ENCODE results near the gene LGALS8. TPM values are rescaled to one million over a fixed set of nuclear protein-coding genes. Genes with fewer than 3 reads are reported as not detected.

The LGALS8 gene
- total RNA-seq, 2 donors from 2014 or later: 58.9 to 83.4 TPM

DNA sequence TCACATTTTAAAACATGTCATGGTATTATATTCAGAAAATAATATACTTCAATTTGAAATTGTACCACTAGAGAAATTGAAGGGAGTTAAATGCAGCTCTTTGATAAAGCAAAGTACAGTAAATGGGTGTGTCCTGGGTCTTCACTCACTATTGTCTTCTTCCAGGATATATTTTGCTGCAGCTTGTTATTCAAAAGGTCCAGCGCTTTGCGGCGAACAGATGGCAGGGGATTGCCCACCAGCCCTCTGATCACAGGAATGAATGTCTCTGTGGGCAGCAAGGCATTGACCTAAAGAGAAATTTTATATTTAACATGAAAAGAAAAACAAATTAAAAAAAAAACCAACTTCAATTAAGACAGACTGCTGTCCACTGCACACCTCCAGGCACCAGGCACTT is 35.1 kb downstream of the LGALS8 start:
- DNase-seq: no peak
- Histone ChIP-seq H3K4me1 (no peaks in the 10 kb centered on the region), H3K27ac (no peak overlapping the region), H3K36me3 (replicated peaks in 1 of 2; ENCODE audit: insufficient read depth in 1 of 2, low read depth in 2 of 2) (peaks cover 0 to 52% of the 10 kb centered on the region in 2 donors), H3K9me3 (no peaks in the 10 kb centered on the region), H3K4me3 (no peak overlapping the region), H3K27me3 (no peaks in the 10 kb centered on the region)
- WGBS, 2 donors: 96 to 98% methylated on average over 3 of the region's 3 CpGs
- TF ChIP-seq, protein P1, sequence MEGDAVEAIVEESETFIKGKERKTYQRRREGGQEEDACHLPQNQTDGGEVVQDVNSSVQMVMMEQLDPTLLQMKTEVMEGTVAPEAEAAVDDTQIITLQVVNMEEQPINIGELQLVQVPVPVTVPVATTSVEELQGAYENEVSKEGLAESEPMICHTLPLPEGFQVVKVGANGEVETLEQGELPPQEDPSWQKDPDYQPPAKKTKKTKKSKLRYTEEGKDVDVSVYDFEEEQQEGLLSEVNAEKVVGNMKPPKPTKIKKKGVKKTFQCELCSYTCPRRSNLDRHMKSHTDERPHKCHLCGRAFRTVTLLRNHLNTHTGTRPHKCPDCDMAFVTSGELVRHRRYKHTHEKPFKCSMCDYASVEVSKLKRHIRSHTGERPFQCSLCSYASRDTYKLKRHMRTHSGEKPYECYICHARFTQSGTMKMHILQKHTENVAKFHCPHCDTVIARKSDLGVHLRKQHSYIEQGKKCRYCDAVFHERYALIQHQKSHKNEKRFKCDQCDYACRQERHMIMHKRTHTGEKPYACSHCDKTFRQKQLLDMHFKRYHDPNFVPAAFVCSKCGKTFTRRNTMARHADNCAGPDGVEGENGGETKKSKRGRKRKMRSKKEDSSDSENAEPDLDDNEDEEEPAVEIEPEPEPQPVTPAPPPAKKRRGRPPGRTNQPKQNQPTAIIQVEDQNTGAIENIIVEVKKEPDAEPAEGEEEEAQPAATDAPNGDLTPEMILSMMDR (IDR thresholded peaks at IDR 0.05): no peak
- TF ChIP-seq POLR2A (IDR thresholded peaks at IDR 0.05): no peak
- no peak for ATAC-seq
- intact Hi-C loops (cut with DNase I): no loop called here

DNA sequence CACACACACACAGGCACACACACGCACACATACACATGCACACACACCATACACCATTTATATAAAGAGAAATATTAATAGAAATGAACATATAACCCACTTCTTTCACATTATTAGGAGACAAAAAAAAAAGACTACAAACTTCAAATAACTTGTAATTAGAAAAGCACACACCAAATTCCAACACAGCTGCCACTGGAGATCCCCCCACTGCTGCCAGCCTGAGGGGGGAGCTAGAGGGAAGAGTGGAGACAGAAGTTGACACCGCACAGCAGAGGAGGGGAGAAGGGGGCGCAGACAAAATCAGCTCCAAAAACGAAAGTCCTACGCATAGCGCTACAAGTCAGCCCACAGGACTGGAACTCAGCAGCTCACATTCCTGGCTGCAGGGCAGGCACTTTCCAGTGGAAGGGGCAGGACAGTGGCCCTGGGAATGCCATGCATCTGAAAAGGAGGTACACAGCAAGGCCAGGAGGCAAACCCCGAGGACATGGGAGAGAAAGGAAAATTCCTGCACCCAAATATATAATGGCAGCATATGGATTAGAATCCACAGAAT is 36.5 kb downstream of the LGALS8 start:
- TF ChIP-seq, protein P1 (IDR thresholded peaks at IDR 0.05): no peak
- no peak for TF ChIP-seq POLR2A (IDR thresholded peaks at IDR 0.05)
- ATAC-seq: no peak
- Histone ChIP-seq H3K4me1 (no peaks in the 10 kb centered on the region), H3K9me3 (no peaks in the 10 kb centered on the region), H3K27ac (no peak overlapping the region), H3K4me3 (no peak overlapping the region), H3K27me3 (no peaks in the 10 kb centered on the region), H3K36me3 (replicated peaks in 1 of 2; ENCODE audit: insufficient read depth in 1 of 2, low read depth in 2 of 2) (peaks cover 0 to 49% of the 10 kb centered on the region in 2 donors)
- no peak for DNase-seq
- whole genome bisulfite sequencing, 2 donors: 84 to 93% methylated on average over 7 of the region's 7 CpGs
- intact Hi-C loops (cut with DNase I): no loop called here

DNA sequence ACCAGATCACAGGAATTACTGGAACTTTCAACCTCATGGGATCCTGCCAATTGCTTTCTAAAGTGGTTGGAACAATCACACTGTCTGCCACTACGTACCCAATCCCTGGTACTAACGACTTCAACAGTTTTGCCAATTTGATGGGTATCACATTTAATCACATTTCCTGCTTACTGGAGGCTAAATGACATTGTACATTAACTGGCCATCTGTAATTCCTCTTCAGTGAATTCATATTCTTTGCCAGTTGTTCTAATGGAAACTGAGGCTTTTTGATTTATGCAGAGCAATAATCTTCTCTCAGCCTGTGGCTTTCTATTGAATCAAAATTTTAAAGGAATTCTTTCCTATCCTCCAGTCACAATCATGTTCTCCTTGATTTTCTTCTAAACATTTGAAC is 38.2 kb downstream of the LGALS8 start:
- no peak overlapping the region for H3K27ac ChIP-seq
- DNase-seq (no peak), ATAC-seq (no peak)
- H3K27me3 ChIP-seq: no peaks in the 10 kb centered on the region
- H3K4me3 ChIP-seq: no peak overlapping the region
- H3K36me3 ChIP-seq (replicated peaks in 1 of 2; ENCODE audit: insufficient read depth in 1 of 2, low read depth in 2 of 2): peaks cover 0 to 47% of the 10 kb centered on the region in 2 donors
- no peak for TF ChIP-seq POLR2A (IDR thresholded peaks at IDR 0.05)
- TF ChIP-seq, protein P1 (IDR thresholded peaks at IDR 0.05): no peak
- H3K4me1 ChIP-seq: no peaks in the 10 kb centered on the region
- H3K9me3 ChIP-seq: no peaks in the 10 kb centered on the region
- intact Hi-C loops (cut with DNase I): no loop called here
- WGBS, 2 donors: 84 to 87% methylated on average over 2 of the region's 2 CpGs

DNA sequence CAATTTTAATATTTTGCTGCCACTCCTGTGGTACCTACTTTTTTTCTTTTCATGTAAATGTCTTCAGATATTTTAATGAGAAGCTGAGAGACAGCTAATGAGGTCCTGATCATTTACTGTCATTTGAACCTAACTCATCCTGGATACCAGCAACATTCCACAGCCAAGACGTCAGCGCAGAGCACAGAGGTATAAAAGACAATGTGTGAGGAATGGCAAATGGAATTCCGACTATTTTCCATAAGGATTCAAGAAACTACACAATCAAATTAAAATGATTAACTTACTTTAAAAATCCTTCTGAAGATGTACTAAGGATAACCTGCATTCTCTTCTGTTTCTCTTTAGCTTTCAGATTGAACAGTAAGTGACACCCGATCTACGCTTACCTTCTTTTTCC is 41.7 kb downstream of the LGALS8 start:
- Histone ChIP-seq H3K9me3 (no peaks in the 10 kb centered on the region), H3K4me1 (no peaks in the 10 kb centered on the region), H3K27me3 (no peaks in the 10 kb centered on the region), H3K4me3 (no peak overlapping the region), H3K36me3 (replicated peaks in 1 of 2; ENCODE audit: insufficient read depth in 1 of 2, low read depth in 2 of 2) (peaks cover 0 to 31% of the 10 kb centered on the region in 2 donors), H3K27ac (no peak overlapping the region)
- TF ChIP-seq, protein P1 (IDR thresholded peaks at IDR 0.05): no peak
- no peak for TF ChIP-seq POLR2A (IDR thresholded peaks at IDR 0.05)
- ATAC-seq (no peak), DNase-seq (no peak)
- WGBS, 2 donors: 94 to 98% methylated on average over 5 of the region's 5 CpGs
- intact Hi-C loops (cut with DNase I): no loop called here

DNA sequence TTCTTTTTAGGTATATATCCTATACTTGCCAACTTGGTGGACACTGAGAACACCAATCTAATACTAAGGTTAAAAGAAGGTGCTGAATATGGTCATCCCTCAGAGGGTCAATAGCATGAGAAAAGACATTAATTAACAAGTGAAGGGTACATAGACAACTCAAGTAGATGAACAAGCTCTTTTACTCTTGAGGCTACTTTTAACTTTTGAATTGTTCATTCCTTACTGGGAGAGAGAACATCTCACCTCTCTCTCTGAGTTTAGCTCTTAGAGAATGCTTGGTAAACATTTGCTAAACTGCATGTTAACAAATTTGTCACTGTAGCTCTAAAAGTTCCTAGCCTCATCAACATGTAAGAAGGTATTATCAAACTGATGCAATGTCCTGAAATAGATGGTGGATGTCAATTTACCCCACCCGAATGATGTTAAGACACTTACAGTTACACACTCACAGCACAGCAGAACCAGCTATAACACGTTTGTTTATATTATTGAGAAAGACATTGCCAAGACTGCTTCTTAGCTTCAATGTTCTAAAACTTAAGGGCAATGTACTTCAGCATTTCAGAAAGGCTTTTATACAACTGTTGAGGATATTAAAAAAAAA is 44.6 kb downstream of the LGALS8 start:
- WGBS, 2 donors: 70 to 72% methylated on average over 2 of the region's 2 CpGs
- Histone ChIP-seq H3K4me3 (no peak overlapping the region), H3K4me1 (no peaks in the 10 kb centered on the region), H3K36me3 (replicated peaks in 1 of 2; ENCODE audit: insufficient read depth in 1 of 2, low read depth in 2 of 2) (peaks cover 12 to 47% of the 10 kb centered on the region in 2 donors), H3K9me3 (no peaks in the 10 kb centered on the region), H3K27me3 (no peaks in the 10 kb centered on the region), H3K27ac (no peak overlapping the region)
- TF ChIP-seq, protein P1 (IDR thresholded peaks at IDR 0.05): no peak
- no peak for TF ChIP-seq POLR2A (IDR thresholded peaks at IDR 0.05)
- intact Hi-C loops (cut with DNase I): no loop called here
- ATAC-seq (no peak), DNase-seq (no peak)

Data from body of pancreas (tissue), 4 donors.